PC-3 (cell line): ENCODE measurements around the gene LIMS1. TPM values are rescaled to one million over a fixed set of nuclear protein-coding genes. Genes with fewer than 3 reads are reported as not detected.
"Not testable (repeated sequence)": the region's sequence is repeated elsewhere in the genome, so short reads cannot be mapped to it uniquely, and the experiment has no call there.

ENCODE experiments used
- ATAC-seq: fragments of 200-7000 bp; cut with Tn5 transposase; 2 replicates; pipeline ENCODE4 v1.9.1; 2020; ENCODE audit warnings: mild to moderate bottlenecking, moderate library complexity
- BruUV-seq: library from RNA; stranded (reverse); fragments of 400-500 nt; replicated peaks from 2 replicates; lab custom pipeline; 2021; lab: Mats Ljungman, UMichigan
- CTCF ChIA-PET: fragments of 300-600 bp; sonication (Branson Sonifier 250); formaldehyde crosslinking; loops from one replicate; lab custom pipeline; 2022; ENCODE audit warnings: antibody characterized with exemption; lab: Charles Lee
- POLR2A ChIA-PET: fragments of 300-600 bp; sonication (Branson Sonifier 250); formaldehyde crosslinking; loops from one replicate; lab custom pipeline; 2022; ENCODE audit warnings: antibody characterized with exemption; ENCODE audit not compliant: unreplicated experiment; lab: Charles Lee
- DNase-seq: peaks from one replicate; pipeline ENCODE4 v3.0.0-alpha.2; 2015
- H2AFZ ChIP-seq: fragments of 300-600 bp; sonication (generic); 2 replicates; pipeline ENCODE4 v1.6.0; 2016; ENCODE audit warnings: antibody characterized with exemption, low read length
- H3F3A ChIP-seq: fragments of 300-600 bp; sonication (generic); one replicate; pipeline ENCODE4 v1.6.0; 2017; ENCODE audit warnings: antibody characterized with exemption, low read length, control low read depth, mild to moderate bottlenecking; ENCODE audit not compliant: unreplicated experiment
- H3K27ac ChIP-seq: fragments of 300-600 bp; sonication (generic); 2 replicates; pipeline ENCODE4 v1.5.1; 2016; ENCODE audit warnings: mild to moderate bottlenecking, low read length
- H3K27me3 ChIP-seq: fragments of 300-600 bp; sonication (generic); 2 replicates; pipeline ENCODE4 v1.6.1; 2016; ENCODE audit warnings: low read length, mixed read lengths
- H3K36me3 ChIP-seq: fragments of 300-600 bp; sonication (generic); 2 replicates; pipeline ENCODE4 v1.6.1; 2016; ENCODE audit warnings: low read depth, mixed run types, low read length, mixed read lengths
- H3K4me1 ChIP-seq: fragments of 300-600 bp; sonication (generic); 2 replicates; pipeline ENCODE4 v1.5.1; 2016; ENCODE audit warnings: low read length; ENCODE audit not compliant: insufficient read depth
- H3K4me2 ChIP-seq: fragments of 300-600 bp; sonication (generic); 2 replicates; pipeline ENCODE4 v1.6.0; 2016; ENCODE audit warnings: low read length
- H3K4me3 ChIP-seq: fragments of 300-600 bp; sonication (generic); 2 replicates; pipeline ENCODE4 v1.5.1; 2016; ENCODE audit warnings: mild to moderate bottlenecking, low read length, mixed read lengths
- H3K79me2 ChIP-seq: fragments of 300-600 bp; sonication (generic); 2 replicates; pipeline ENCODE4 v1.6.1; 2017; ENCODE audit warnings: low read length, mixed read lengths
- H3K9ac ChIP-seq: fragments of 300-600 bp; sonication (generic); 2 replicates; pipeline ENCODE4 v1.6.0; 2016; ENCODE audit warnings: mild to moderate bottlenecking, low read length
- H3K9me2 ChIP-seq: fragments of 300-600 bp; sonication (generic); replicated peaks from 2 replicates; pipeline ENCODE4 v1.6.1; 2016; ENCODE audit warnings: mixed run types, low read length, mixed read lengths
- H3K9me3 ChIP-seq: fragments of 300-600 bp; sonication (generic); 2 replicates; pipeline ENCODE4 v1.6.1; 2016; ENCODE audit warnings: low read length, mixed read lengths
- H4K20me1 ChIP-seq: fragments of 300-600 bp; sonication (generic); 2 replicates; pipeline ENCODE4 v1.6.1; 2016; ENCODE audit warnings: low read length, mixed read lengths
- EZH2 ChIP-seq: fragments of 300-600 bp; sonication (generic); IDR thresholded peaks from one replicate; pipeline ENCODE4 v1.6.1; 2017; ENCODE audit warnings: antibody characterized with exemption, mild to moderate bottlenecking, low read length; ENCODE audit not compliant: unreplicated experiment
- EZH2phosphoT487 ChIP-seq: fragments of 300-600 bp; sonication (generic); IDR thresholded peaks from 2 replicates; pipeline ENCODE4 v1.6.1; 2018; ENCODE audit warnings: mild to moderate bottlenecking, antibody characterized with exemption, low read length, borderline replicate concordance
- intact Hi-C: fragments of 100-400 bp; cut with micrococcal nuclease; formaldehyde crosslinking; loops from 2 replicates; pipeline ENCODE4 v1.9.0; 2023
- total RNA-seq: library from RNA; depleted of rRNA; stranded (reverse); fragments of >200 nt; gene quantifications from 2 replicates; pipeline ENCODE4 v1.2.3, GENCODE V29; 2014
- TF ChIP-seq, protein P1 (sequence below): fragments of 300-600 bp; sonication (generic); conservative IDR thresholded peaks from 2 replicates; pipeline ENCODE4 v1.5.1; 2017; ENCODE audit warnings: antibody characterized with exemption, low read depth, mild to moderate bottlenecking, low read length

Gene LIMS1
- total RNA-seq, 1 experiment from 2014 or later = 58.9 TPM

DNA sequence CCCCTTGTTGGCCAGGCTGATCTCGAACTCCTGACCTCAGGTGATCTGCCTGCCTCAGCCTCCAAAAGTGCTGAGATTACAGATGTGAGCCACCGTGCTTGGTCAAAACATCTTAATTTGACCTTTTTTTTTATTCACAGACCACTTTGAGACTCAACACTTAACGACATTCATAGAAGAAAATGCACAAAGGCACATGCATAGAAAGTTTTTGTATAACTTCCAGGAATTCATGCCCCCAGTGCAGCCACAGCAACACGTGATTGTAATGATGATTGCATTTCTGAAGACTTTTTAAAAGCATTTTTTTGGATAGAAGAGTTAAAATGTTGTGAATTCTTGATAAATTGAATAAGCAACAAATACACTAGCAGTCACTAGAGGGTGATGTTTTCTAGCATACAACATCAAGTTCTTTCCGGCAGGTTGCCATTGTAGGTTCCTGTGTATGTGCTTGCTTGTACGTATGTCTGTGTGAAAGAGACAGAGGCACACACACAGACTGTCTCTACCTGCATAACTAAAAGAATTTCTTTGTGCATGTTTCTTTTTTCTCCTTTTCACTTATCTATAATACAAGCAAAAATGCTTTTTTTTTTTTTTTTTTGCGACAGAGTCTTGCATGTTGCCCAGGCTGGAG lies 63.0 kb downstream of the LIMS1 start:
- H2AFZ ChIP-seq, H3K9me2 ChIP-seq, H3K27me3 ChIP-seq, H3K36me3 ChIP-seq, BruUV-seq, H3K4me2 ChIP-seq, H3K27ac ChIP-seq, H4K20me1 ChIP-seq, ATAC-seq, H3K9me3 ChIP-seq, POLR2A ChIA-PET, H3K4me3 ChIP-seq, H3K9ac ChIP-seq, intact Hi-C loops: not testable (repeated sequence)
- Histone ChIP-seq H3K79me2 (peaks cover 33% of the 10 kb centered on the region), H3K4me1 (peaks cover 39% of the 10 kb centered on the region), H3F3A (peaks cover 23% of the 10 kb centered on the region)
- CTCF ChIA-PET = interaction anchor here (0.7 kb wide), 1 partner anchor 281 kb away, joined by 11 read pairs; no protein-coding TSS in a partner anchor
- TF ChIP-seq, protein P1, sequence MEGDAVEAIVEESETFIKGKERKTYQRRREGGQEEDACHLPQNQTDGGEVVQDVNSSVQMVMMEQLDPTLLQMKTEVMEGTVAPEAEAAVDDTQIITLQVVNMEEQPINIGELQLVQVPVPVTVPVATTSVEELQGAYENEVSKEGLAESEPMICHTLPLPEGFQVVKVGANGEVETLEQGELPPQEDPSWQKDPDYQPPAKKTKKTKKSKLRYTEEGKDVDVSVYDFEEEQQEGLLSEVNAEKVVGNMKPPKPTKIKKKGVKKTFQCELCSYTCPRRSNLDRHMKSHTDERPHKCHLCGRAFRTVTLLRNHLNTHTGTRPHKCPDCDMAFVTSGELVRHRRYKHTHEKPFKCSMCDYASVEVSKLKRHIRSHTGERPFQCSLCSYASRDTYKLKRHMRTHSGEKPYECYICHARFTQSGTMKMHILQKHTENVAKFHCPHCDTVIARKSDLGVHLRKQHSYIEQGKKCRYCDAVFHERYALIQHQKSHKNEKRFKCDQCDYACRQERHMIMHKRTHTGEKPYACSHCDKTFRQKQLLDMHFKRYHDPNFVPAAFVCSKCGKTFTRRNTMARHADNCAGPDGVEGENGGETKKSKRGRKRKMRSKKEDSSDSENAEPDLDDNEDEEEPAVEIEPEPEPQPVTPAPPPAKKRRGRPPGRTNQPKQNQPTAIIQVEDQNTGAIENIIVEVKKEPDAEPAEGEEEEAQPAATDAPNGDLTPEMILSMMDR = 0 out of 2 replicates have a peak, but pooled peaks have one; percentile 33
- peak; percentile 33 for DNase-seq

GRCh38 chr2:108601199-108601598 lies 66.9 kb downstream of the LIMS1 start:
- CTCF ChIA-PET = not testable (repeated sequence)
- peaks cover 48% of the 10 kb centered on the region for H3K79me2 ChIP-seq

GRCh38 chr2:108602422-108602821 lies 68.2 kb downstream of the LIMS1 start:
- BruUV-seq = no TSS peak

More at GRCh38 chr2:108601199-108601598, 66.9 kb downstream of the LIMS1 start:
- peaks cover 14% of the 10 kb centered on the region for H3K4me1 ChIP-seq
- H3K9me2 ChIP-seq, H3K4me2 ChIP-seq, H3K27ac ChIP-seq, H2AFZ ChIP-seq, POLR2A ChIA-PET, DNase-seq, H3K9ac ChIP-seq, H3K36me3 ChIP-seq, intact Hi-C loops, H3F3A ChIP-seq, H3K27me3 ChIP-seq, H3K4me3 ChIP-seq, BruUV-seq, H3K9me3 ChIP-seq, H4K20me1 ChIP-seq, ATAC-seq: not testable (repeated sequence)

More at GRCh38 chr2:108602422-108602821, 68.2 kb downstream of the LIMS1 start:
- Histone ChIP-seq H3K9ac (no peak overlapping the region), H3K4me3 (no peak overlapping the region), H3K9me3 (no peaks in the 10 kb centered on the region), H3F3A (no peaks in the 10 kb centered on the region), H3K4me2 (no peak overlapping the region), H4K20me1 (no peaks in the 10 kb centered on the region; the same call in 1 of the 2 replicates), H3K27me3 (no peaks in the 10 kb centered on the region), H3K36me3 (no peaks in the 10 kb centered on the region), H3K27ac (no peak overlapping the region), H2AFZ (no peak overlapping the region), H3K4me1 (peaks cover 14% of the 10 kb centered on the region), H3K9me2 (no peaks in the 10 kb centered on the region), H3K79me2 (peaks cover 59% of the 10 kb centered on the region)
- intact Hi-C loops = no loop called here
- ChIA-PET CTCF (no interaction called here), POLR2A (no interaction called here)
- DNase-seq (no peak), ATAC-seq (no peak)
- TF ChIP-seq EZH2phosphoT487 (no peak), EZH2 (no peak)
- TF ChIP-seq, protein P1 = no peak
